Activated T-cell treated with anti-CD3 and anti-CD28 coated beads, Interleukin-2, amount 50 U/mL, for 72 hours (primary cell): Measurements from ENCODE around the gene AGBL3. TPM values are rescaled to one million over a fixed set of nuclear protein-coding genes. Genes with fewer than 3 reads are reported as not detected.

Experiments used
- total RNA-seq, 2 donors: library from RNA; stranded (reverse); gene quantifications; one replicate each; pipeline ENCODE4 v1.2.3, GENCODE V29; 2022

AGBL3 gene
- total RNA-seq, 2 donors from 2014 or later, result 2.4 to 3.8 TPM

Other genes starting within 250 kb of the AGBL3 start
- 10 to 100 TPM; 10.8 to 20.0 TPM for gene CALD1, start 206.9 kb upstream of the AGBL3 start, total RNA-seq
- gene TMEM140, start 161.6 kb downstream of the AGBL3 start, total RNA-seq, result 10 to 100 TPM; 26.4 to 37.0 TPM
- gene CYREN, start 184.2 kb downstream of the AGBL3 start, total RNA-seq, result 10 to 100 TPM; 33.4 to 44.5 TPM
- gene WDR91, start 225.0 kb downstream of the AGBL3 start, total RNA-seq, result 10 to 100 TPM; 21.5 to 27.1 TPM
- gene STRA8, start 247.3 kb downstream of the AGBL3 start, total RNA-seq, result not detected